GM12878 (cell line): ENCODE measurements around the gene UIMC1. TPM values are rescaled to one million over a fixed set of nuclear protein-coding genes. Genes with fewer than 3 reads are reported as not detected.

Experiments used
- BMI1 ChIP-seq: fragments of 450-650 bp; IDR thresholded peaks from 2 replicates; pipeline ENCODE4 v1.6.1; 2016; ENCODE audit warnings: mild to moderate bottlenecking, moderate library complexity, borderline replicate concordance
- DPF2 ChIP-seq: fragments of 450-650 bp; IDR thresholded peaks from 2 replicates; pipeline ENCODE4 v1.6.1; 2017; ENCODE audit warnings: mild to moderate bottlenecking
- IKZF2 ChIP-seq, 2 experiments: fragments of 450-650 bp; IDR thresholded peaks; 2 replicates each; pipeline ENCODE4 v1.6.1; 2017; ENCODE audit warnings: mild to moderate bottlenecking in 2 of 2, moderate library complexity in 2 of 2
- IRF4 ChIP-seq: IDR thresholded peaks from 2 replicates; pipeline ENCODE4 v1.6.1; 2011; ENCODE audit warnings: low read depth, low read length
- MEF2B ChIP-seq: fragments of 450-650 bp; IDR thresholded peaks from 2 replicates; pipeline ENCODE4 v1.6.1; 2018; ENCODE audit warnings: mild to moderate bottlenecking, moderate library complexity; ENCODE audit not compliant: partially characterized antibody, poor library complexity, severe bottlenecking
- MYB ChIP-seq: fragments of 150-350 bp; IDR thresholded peaks from 2 replicates; pipeline ENCODE4 v1.6.1; 2014; ENCODE audit warnings: mild to moderate bottlenecking, low read depth, low read length, borderline replicate concordance
- SIN3A ChIP-seq: IDR thresholded peaks from 2 replicates; pipeline ENCODE4 v1.6.1; 2012; ENCODE audit warnings: low read depth, low read length, improper control_type of control experiment
- TARDBP ChIP-seq: IDR thresholded peaks from 2 replicates; pipeline ENCODE4 v1.6.1; 2016; ENCODE audit warnings: borderline replicate concordance
- TCF12 ChIP-seq: IDR thresholded peaks from 2 replicates; pipeline ENCODE4 v1.6.1; 2011; ENCODE audit warnings: low read depth, mild to moderate bottlenecking, low read length
- polyA plus RNA-seq, 11 experiments: library from polyadenylated mRNA; depleted of rRNA in 4 of 11; unstranded in 6 of 11; stranded (reverse) in 5 of 11; fragments of >200 nt; fragmentation: Nextera tagmentation in 4 of 11; fragmentation: Illumina TruSeq in 1 of 11; extraction: Ambion mirVana in 4 of 11; extraction: Trizol in 1 of 11; gene quantifications; 1 replicate in 1 of 11; 2 replicates in 10 of 11; pipeline versions ENCODE4 v1.2.1 to v1.2.3, GENCODE V29; 2011 to 2016; ENCODE audit warnings: inconsistent platforms in 2 of 11, missing spikeins in 2 of 11, low read depth in 1 of 11
- total RNA-seq, 4 experiments: library from RNA; depleted of rRNA in 3 of 4; stranded (reverse); fragments of >200 nt in 3 of 4; fragmentation: Illumina TruSeq in 1 of 4; extraction: Trizol in 1 of 4; gene quantifications; 2 replicates each; pipeline versions ENCODE4 v1.2.1 to v1.2.3, GENCODE V29; 2013 to 2021
- TF ChIP-seq, protein P1 (sequence below): fragments of 450-650 bp; IDR thresholded peaks from 2 replicates; pipeline ENCODE4 v1.6.1; 2017; ENCODE audit warnings: mild to moderate bottlenecking, low read depth, inconsistent platforms; ENCODE audit not compliant: poor library complexity, severe bottlenecking
- TF ChIP-seq, protein P2 (sequence below): fragments of 450-650 bp; formaldehyde crosslinking; IDR thresholded peaks from 2 replicates; pipeline ENCODE4 v1.5.0; 2022; ENCODE audit warnings: mild to moderate bottlenecking, missing genetic modification characterization
- TF ChIP-seq, protein P3 (sequence below): fragments of 450-650 bp; IDR thresholded peaks from 2 replicates; pipeline ENCODE4 v1.6.1; 2017; ENCODE audit warnings: antibody characterized with exemption, mild to moderate bottlenecking, moderate library complexity

The UIMC1 gene
- total and polyA plus RNA-seq, 10 of the 15 experiments (the other 5 are each of a cell fraction or from before 2014, with no cell fraction given), result 16.2 to 51.4 (median 32.7) TPM

DNA sequence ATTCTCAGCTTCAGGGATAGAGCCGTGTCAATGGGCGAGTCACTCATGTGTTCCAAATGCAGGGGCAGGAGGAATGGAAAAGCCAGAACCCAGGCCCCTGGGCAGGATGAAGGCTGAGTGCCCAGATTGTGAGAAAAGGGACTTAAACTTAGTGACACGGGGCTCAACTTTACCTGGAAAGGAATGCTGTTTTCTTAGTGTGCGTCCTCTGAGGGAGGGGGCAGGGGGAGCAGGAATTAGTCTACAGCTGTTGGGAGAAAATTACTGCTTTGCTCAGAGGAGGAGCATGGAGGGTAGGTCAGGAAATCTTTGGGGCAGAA lies 122.0 kb downstream of the UIMC1 start (continued):
- TF ChIP-seq DPF2, result no peak
- TF ChIP-seq BMI1, result no peak
- TF ChIP-seq MYB, result no peak
- TF ChIP-seq IRF4, result no peak
- TF ChIP-seq, protein P1, sequence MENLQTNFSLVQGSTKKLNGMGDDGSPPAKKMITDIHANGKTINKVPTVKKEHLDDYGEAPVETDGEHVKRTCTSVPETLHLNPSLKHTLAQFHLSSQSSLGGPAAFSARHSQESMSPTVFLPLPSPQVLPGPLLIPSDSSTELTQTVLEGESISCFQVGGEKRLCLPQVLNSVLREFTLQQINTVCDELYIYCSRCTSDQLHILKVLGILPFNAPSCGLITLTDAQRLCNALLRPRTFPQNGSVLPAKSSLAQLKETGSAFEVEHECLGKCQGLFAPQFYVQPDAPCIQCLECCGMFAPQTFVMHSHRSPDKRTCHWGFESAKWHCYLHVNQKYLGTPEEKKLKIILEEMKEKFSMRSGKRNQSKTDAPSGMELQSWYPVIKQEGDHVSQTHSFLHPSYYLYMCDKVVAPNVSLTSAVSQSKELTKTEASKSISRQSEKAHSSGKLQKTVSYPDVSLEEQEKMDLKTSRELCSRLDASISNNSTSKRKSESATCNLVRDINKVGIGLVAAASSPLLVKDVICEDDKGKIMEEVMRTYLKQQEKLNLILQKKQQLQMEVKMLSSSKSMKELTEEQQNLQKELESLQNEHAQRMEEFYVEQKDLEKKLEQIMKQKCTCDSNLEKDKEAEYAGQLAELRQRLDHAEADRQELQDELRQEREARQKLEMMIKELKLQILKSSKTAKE, result no peak
- TF ChIP-seq, protein P2, sequence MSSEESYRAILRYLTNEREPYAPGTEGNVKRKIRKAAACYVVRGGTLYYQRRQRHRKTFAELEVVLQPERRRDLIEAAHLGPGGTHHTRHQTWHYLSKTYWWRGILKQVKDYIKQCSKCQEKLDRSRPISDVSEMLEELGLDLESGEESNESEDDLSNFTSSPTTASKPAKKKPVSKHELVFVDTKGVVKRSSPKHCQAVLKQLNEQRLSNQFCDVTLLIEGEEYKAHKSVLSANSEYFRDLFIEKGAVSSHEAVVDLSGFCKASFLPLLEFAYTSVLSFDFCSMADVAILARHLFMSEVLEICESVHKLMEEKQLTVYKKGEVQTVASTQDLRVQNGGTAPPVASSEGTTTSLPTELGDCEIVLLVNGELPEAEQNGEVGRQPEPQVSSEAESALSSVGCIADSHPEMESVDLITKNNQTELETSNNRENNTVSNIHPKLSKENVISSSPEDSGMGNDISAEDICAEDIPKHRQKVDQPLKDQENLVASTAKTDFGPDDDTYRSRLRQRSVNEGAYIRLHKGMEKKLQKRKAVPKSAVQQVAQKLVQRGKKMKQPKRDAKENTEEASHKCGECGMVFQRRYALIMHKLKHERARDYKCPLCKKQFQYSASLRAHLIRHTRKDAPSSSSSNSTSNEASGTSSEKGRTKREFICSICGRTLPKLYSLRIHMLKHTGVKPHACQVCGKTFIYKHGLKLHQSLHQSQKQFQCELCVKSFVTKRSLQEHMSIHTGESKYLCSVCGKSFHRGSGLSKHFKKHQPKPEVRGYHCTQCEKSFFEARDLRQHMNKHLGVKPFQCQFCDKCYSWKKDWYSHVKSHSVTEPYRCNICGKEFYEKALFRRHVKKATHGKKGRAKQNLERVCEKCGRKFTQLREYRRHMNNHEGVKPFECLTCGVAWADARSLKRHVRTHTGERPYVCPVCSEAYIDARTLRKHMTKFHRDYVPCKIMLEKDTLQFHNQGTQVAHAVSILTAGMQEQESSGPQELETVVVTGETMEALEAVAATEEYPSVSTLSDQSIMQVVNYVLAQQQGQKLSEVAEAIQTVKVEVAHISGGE, result no peak
- TF ChIP-seq, protein P3, sequence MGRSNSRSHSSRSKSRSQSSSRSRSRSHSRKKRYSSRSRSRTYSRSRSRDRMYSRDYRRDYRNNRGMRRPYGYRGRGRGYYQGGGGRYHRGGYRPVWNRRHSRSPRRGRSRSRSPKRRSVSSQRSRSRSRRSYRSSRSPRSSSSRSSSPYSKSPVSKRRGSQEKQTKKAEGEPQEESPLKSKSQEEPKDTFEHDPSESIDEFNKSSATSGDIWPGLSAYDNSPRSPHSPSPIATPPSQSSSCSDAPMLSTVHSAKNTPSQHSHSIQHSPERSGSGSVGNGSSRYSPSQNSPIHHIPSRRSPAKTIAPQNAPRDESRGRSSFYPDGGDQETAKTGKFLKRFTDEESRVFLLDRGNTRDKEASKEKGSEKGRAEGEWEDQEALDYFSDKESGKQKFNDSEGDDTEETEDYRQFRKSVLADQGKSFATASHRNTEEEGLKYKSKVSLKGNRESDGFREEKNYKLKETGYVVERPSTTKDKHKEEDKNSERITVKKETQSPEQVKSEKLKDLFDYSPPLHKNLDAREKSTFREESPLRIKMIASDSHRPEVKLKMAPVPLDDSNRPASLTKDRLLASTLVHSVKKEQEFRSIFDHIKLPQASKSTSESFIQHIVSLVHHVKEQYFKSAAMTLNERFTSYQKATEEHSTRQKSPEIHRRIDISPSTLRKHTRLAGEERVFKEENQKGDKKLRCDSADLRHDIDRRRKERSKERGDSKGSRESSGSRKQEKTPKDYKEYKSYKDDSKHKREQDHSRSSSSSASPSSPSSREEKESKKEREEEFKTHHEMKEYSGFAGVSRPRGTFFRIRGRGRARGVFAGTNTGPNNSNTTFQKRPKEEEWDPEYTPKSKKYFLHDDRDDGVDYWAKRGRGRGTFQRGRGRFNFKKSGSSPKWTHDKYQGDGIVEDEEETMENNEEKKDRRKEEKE, result no peak
- TF ChIP-seq TARDBP, result no peak
- TF ChIP-seq TCF12, result no peak
- no peak for TF ChIP-seq SIN3A
- TF ChIP-seq IKZF2 (IDR thresholded peaks at IDR 0.05), result no peak
- no peak for TF ChIP-seq MEF2B
